IMR-90 (cell line): ENCODE results near the gene ACKR1. TPM values are rescaled to one million over a fixed set of nuclear protein-coding genes. Genes with fewer than 3 reads are reported as not detected.

Source experiments
- ATAC-seq: fragments of 200-7000 bp; cut with Tn5 transposase; 2 replicates; pipeline ENCODE4 v1.9.1; 2020; ENCODE audit warnings: low read depth, mild to moderate bottlenecking, moderate library complexity
- BruUV-seq: library from RNA; stranded (reverse); fragments of 400-500 nt; replicated peaks from 2 replicates; lab custom pipeline; 2021; lab: Mats Ljungman, UMichigan
- CTCF ChIA-PET: fragments of 300-600 bp; formaldehyde crosslinking; extraction: SDS; loops from one replicate; lab custom pipeline; 2021; ENCODE audit warnings: antibody characterized with exemption; lab: Yijun Ruan, JAX
- POLR2A ChIA-PET: fragments of 300-600 bp; sonication (Branson Sonifier 250); formaldehyde crosslinking; loops from one replicate; lab custom pipeline; 2022; ENCODE audit warnings: antibody characterized with exemption; ENCODE audit not compliant: unreplicated experiment; lab: Charles Lee
- DNase-seq: peaks from one replicate; pipeline ENCODE4 v3.0.0; 2013
- H2AFZ ChIP-seq: replicated peaks from 2 replicates; pipeline ENCODE3; 2013; ENCODE audit warnings: low read length, mild to moderate bottlenecking; ENCODE audit not compliant: poor library complexity
- H2AK5ac ChIP-seq: 2 replicates; pipeline ENCODE4 v1.6.1; 2013; ENCODE audit warnings: low read depth, low read length, inconsistent platforms
- H2AK9ac ChIP-seq: replicated peaks from 2 replicates; pipeline ENCODE3; 2013; ENCODE audit warnings: mild to moderate bottlenecking, low read depth, low read length, moderate library complexity; ENCODE audit not compliant: poor library complexity
- H2BK120ac ChIP-seq: 2 replicates; pipeline ENCODE4 v1.6.1; 2013; ENCODE audit warnings: low read depth, low read length, inconsistent platforms
- H2BK15ac ChIP-seq: 3 replicates; pipeline ENCODE4 v1.6.1; 2013; ENCODE audit warnings: low read depth, low read length, inconsistent platforms
- H2BK20ac ChIP-seq: 2 replicates; pipeline ENCODE4 v1.6.1; 2013; ENCODE audit warnings: low read depth, mild to moderate bottlenecking, inconsistent platforms, low read length, moderate library complexity
- H2BK5ac ChIP-seq: 2 replicates; pipeline ENCODE4 v1.6.1; 2013; ENCODE audit warnings: mild to moderate bottlenecking, low read depth, low read length, inconsistent platforms; ENCODE audit not compliant: poor library complexity, severe bottlenecking
- H3K14ac ChIP-seq: replicated peaks from 2 replicates; pipeline ENCODE4 v1.6.1; 2013; ENCODE audit warnings: low read depth, low read length, inconsistent platforms
- H3K18ac ChIP-seq: 2 replicates; pipeline ENCODE4 v1.6.1; 2013; ENCODE audit warnings: low read depth, low read length, control low read depth
- H3K23ac ChIP-seq: 2 replicates; pipeline ENCODE4 v1.6.1; 2013; ENCODE audit warnings: low read depth, low read length, inconsistent platforms
- H3K27ac ChIP-seq: 2 replicates; pipeline ENCODE4 v1.5.1; 2013; ENCODE audit warnings: mild to moderate bottlenecking, control low read depth, low read length; ENCODE audit not compliant: insufficient read depth
- H3K27me3 ChIP-seq: 2 replicates; pipeline ENCODE4 v1.6.1; 2013; ENCODE audit warnings: low read length; ENCODE audit not compliant: control insufficient read depth, insufficient read depth
- H3K36me3 ChIP-seq: 2 replicates; pipeline ENCODE4 v1.6.1; 2013; ENCODE audit warnings: low read length, mixed read lengths; ENCODE audit not compliant: control insufficient read depth, insufficient read depth
- H3K4ac ChIP-seq: 2 replicates; pipeline ENCODE4 v1.6.1; 2013; ENCODE audit warnings: low read depth, low read length, inconsistent platforms
- H3K4me1 ChIP-seq: 2 replicates; pipeline ENCODE4 v1.6.1; 2013; ENCODE audit warnings: low read length, mixed read lengths; ENCODE audit not compliant: control insufficient read depth, insufficient read depth
- H3K4me2 ChIP-seq: 2 replicates; pipeline ENCODE4 v1.6.1; 2013; ENCODE audit warnings: low read depth, mild to moderate bottlenecking, control low read depth, low read length, moderate library complexity
- H3K4me3 ChIP-seq: 2 replicates; pipeline ENCODE4 v1.5.1; 2013; ENCODE audit warnings: low read depth, mild to moderate bottlenecking, control low read depth, low read length, moderate library complexity; ENCODE audit not compliant: insufficient read depth
- H3K56ac ChIP-seq: 2 replicates; pipeline ENCODE4 v1.6.1; 2013; ENCODE audit warnings: low read length, inconsistent platforms; ENCODE audit not compliant: insufficient read depth; ENCODE audit errors: extremely low read depth
- H3K79me1 ChIP-seq, 2 experiments: 2 replicates each; pipeline ENCODE4 v1.6.1; 2013; ENCODE audit warnings: low read length in 2 of 2, inconsistent platforms in 1 of 2, low read depth in 1 of 2
- H3K9ac ChIP-seq: 2 replicates; pipeline ENCODE4 v1.6.1; 2013; ENCODE audit warnings: low read depth, low read length, control low read depth
- H3K9me1 ChIP-seq: 2 replicates; pipeline ENCODE4 v1.6.1; 2013; ENCODE audit warnings: low read length, inconsistent platforms; ENCODE audit not compliant: insufficient read depth
- H3K9me3 ChIP-seq: 2 replicates; pipeline ENCODE4 v1.6.1; 2013; ENCODE audit warnings: low read length; ENCODE audit not compliant: control insufficient read depth, insufficient read depth
- H4K20me1 ChIP-seq: 2 replicates; pipeline ENCODE4 v1.6.1; 2013; ENCODE audit warnings: low read length, inconsistent platforms; ENCODE audit not compliant: insufficient read depth
- H4K5ac ChIP-seq: 2 replicates; pipeline ENCODE4 v1.6.1; 2013; ENCODE audit warnings: mild to moderate bottlenecking, low read depth, low read length, control low read depth
- H4K8ac ChIP-seq, 2 experiments: 2 replicates each; pipeline ENCODE4 v1.6.1; 2013; ENCODE audit warnings: low read depth in 2 of 2, low read length in 2 of 2, control low read depth in 1 of 2, inconsistent platforms in 1 of 2
- H4K91ac ChIP-seq: 2 replicates; pipeline ENCODE4 v1.6.1; 2013; ENCODE audit warnings: low read depth, low read length, inconsistent platforms; ENCODE audit not compliant: insufficient read depth
- CEBPB ChIP-seq: IDR thresholded peaks from 2 replicates; pipeline ENCODE4 v1.6.1; 2012; ENCODE audit warnings: low read depth, low read length, improper control_type of control experiment
- CHD1 ChIP-seq: IDR thresholded peaks from 2 replicates; pipeline ENCODE4 v1.6.1; 2012; ENCODE audit warnings: low read depth, low read length, improper control_type of control experiment
- CTCF ChIP-seq: conservative IDR thresholded peaks from 2 replicates; pipeline ENCODE4 v1.5.1; 2012; ENCODE audit warnings: mild to moderate bottlenecking, low read depth, low read length, improper control_type of control experiment
- FOS ChIP-seq: fragments of 150-350 bp; IDR thresholded peaks from 2 replicates; pipeline ENCODE4 v1.6.1; 2016; ENCODE audit warnings: low read depth, low read length
- MAFK ChIP-seq: IDR thresholded peaks from 2 replicates; pipeline ENCODE4 v1.6.1; 2012; ENCODE audit warnings: low read depth, low read length, improper control_type of control experiment
- MXI1 ChIP-seq: IDR thresholded peaks from 2 replicates; pipeline ENCODE4 v1.6.1; 2012; ENCODE audit warnings: low read depth, mild to moderate bottlenecking, low read length, moderate library complexity, borderline replicate concordance
- NFE2L2 ChIP-seq: fragments of 150-350 bp; IDR thresholded peaks from 2 replicates; pipeline ENCODE4 v1.6.1; 2016; ENCODE audit warnings: low read depth, mild to moderate bottlenecking, low read length
- WGBS, 2 experiments: methylation state at CpG; one replicate each; pipeline versions ENCODE4 v1.1.5 to v1.1.7; 2013; ENCODE audit warnings: missing lambda C conversion rate in 2 of 2; ENCODE audit not compliant: insufficient read length in 1 of 2; ENCODE audit errors: extremely low coverage in 2 of 2; 5-methylcytosine and 5-hydroxymethylcytosine counted together
- dilution Hi-C: fragments of 300-500 bp; cut with HindIII; formaldehyde crosslinking; loops from one replicate; pipeline ENCODE4 v1.14.3; 2018; ENCODE audit warnings: low sequenced_read_pairs; ENCODE audit not compliant: unreplicated experiment
- in situ Hi-C: fragments of 300-500 bp; cut with MboI; formaldehyde crosslinking; loops from 3 replicates; pipeline ENCODE4 v1.14.3; 2019; ENCODE audit warnings: low sequenced_read_pairs, inconsistent platforms, mixed read lengths
- intact Hi-C: fragments of 100-400 bp; cut with micrococcal nuclease; formaldehyde crosslinking; loops from 2 replicates; pipeline ENCODE4 v1.10.0; 2022
- polyA plus RNA-seq, 3 experiments: library from polyadenylated mRNA; depleted of rRNA; stranded (reverse); fragments of >200 nt; gene quantifications; 2 replicates each; pipeline ENCODE4 v1.2.3, GENCODE V29; 2012; ENCODE audit warnings: low replicate concordance in 1 of 3
- total RNA-seq: library from RNA; depleted of rRNA; stranded (reverse); fragments of >200 nt; gene quantifications from 2 replicates; pipeline ENCODE4 v1.2.3, GENCODE V29; 2012

Gene ACKR1
- total and polyA plus RNA-seq, 2 of the 4 experiments (the other 2 are of a cell fraction), result not detected

DNA sequence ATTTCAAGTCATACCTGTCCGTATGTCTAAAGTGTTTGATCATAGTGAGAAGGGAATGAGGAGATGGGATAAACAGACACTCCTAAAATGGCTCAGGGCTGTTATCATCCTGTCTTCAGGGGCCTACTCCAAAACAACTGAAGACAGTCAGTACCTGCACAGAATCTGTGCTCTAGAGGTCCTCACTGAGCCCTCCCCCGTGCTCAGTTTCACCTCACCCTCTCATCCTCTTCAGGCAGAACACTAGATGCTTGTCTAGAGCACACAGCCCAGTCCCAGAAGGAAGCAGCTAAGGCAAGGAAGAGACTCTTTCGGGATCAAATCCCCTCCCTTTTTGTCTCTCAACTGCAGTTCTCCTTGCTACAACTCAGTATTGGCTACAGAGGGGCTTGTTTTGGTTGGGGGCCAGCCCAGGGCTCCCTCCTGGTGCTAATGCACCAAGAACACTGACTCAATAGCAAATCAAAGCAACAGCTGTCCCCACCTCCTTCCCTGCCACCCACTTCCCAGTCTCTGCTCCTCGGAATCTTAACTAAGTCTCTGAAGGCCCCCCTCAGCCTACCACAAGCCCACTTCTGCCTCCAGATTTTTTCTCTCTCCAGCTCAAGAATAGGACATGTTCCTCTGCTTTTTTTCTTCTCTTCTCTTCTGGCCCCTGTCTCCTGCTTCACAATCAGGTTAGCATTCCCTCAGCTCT, 23.2 kb upstream of the ACKR1 start:
- no peak overlapping the region for H3K4me3 ChIP-seq
- no peak overlapping the region for H3K27ac ChIP-seq
- no peaks in the 10 kb centered on the region for H3K36me3 ChIP-seq
- H3K9me1 ChIP-seq, result no peaks in the 10 kb centered on the region
- TF ChIP-seq MXI1 (no peak), CTCF (no peak), NFE2L2 (no peak), MAFK (no peak), CEBPB (no peak), FOS (no peak), CHD1 (no peak)
- intact Hi-C loops (no loop called here), dilution Hi-C loops (no loop called here), in situ Hi-C loops (no loop called here)
- H2AK9ac ChIP-seq, result no peak overlapping the region
- no peak overlapping the region for H2BK5ac ChIP-seq
- ChIA-PET POLR2A (no interaction called here), CTCF (no interaction called here)
- H3K14ac ChIP-seq, result no peak overlapping the region
- no TSS peak for BruUV-seq
- H3K79me1 ChIP-seq, result no peaks in the 10 kb centered on the region
- ATAC-seq (no peak), DNase-seq (no peak)
- no peak overlapping the region for H3K18ac ChIP-seq
- no peak overlapping the region for H2AFZ ChIP-seq
- no peak overlapping the region for H4K5ac ChIP-seq
- no peak overlapping the region for H4K8ac ChIP-seq
- no peak overlapping the region for H3K23ac ChIP-seq
- 29% methylated on average over 1 of the region's 4 CpGs; no CpG with 5 or more reads in 1 of the 2 experiments for WGBS, 2 experiments
- no peak overlapping the region for H2BK15ac ChIP-seq
- H2BK20ac ChIP-seq, result no peak overlapping the region
- no peak overlapping the region for H2BK120ac ChIP-seq
- H3K4me2 ChIP-seq, result no peak overlapping the region
- H3K56ac ChIP-seq, result no peak overlapping the region
- H4K91ac ChIP-seq, result no peak overlapping the region
- no peak overlapping the region for H3K9ac ChIP-seq
- no peaks in the 10 kb centered on the region for H3K4me1 ChIP-seq
- H2AK5ac ChIP-seq, result no peak overlapping the region
- H3K4ac ChIP-seq, result no peak overlapping the region
- no peaks in the 10 kb centered on the region; the same call in 1 of the 2 replicates for H3K27me3 ChIP-seq
- H4K20me1 ChIP-seq, result no peaks in the 10 kb centered on the region
- H3K9me3 ChIP-seq, result no peaks in the 10 kb centered on the region
